Activated B cell treated with CpG ODN at 0.5 μM for 24 hours (primary cell): ENCODE results near the gene TNFRSF4. TPM values are rescaled to one million over a fixed set of nuclear protein-coding genes. Genes with fewer than 3 reads are reported as not detected.

Source experiments
- ATAC-seq: fragments of 200-7000 bp; cut with Tn5 transposase; one replicate; pipeline ENCODE4 v1.10.0; 2021; ENCODE audit warnings: low read depth, mild to moderate bottlenecking, moderate library complexity
- CTCF ChIA-PET: fragments of 350-600 bp; sonication (Branson Sonifier 250); formaldehyde crosslinking; loops from one replicate; lab custom pipeline; 2021; ENCODE audit warnings: antibody characterized with exemption; lab: Charles Lee
- POLR2A ChIA-PET: fragments of 350-600 bp; sonication (Branson Sonifier 250); formaldehyde crosslinking; loops from one replicate; lab custom pipeline; 2021; ENCODE audit warnings: antibody characterized with exemption; lab: Charles Lee
- DNase-seq: peaks from one replicate; pipeline ENCODE4 v3.0.0; 2022
- H3K27ac Mint-ChIP-seq: one replicate; pipeline ENCODE4 v1.8.0; 2020; ENCODE audit warnings: mixed read lengths
- H3K27me3 Mint-ChIP-seq: one replicate; pipeline ENCODE4 v1.8.0; 2021; ENCODE audit warnings: mixed read lengths
- H3K36me3 Mint-ChIP-seq: one replicate; pipeline ENCODE4 v1.8.0; 2021; ENCODE audit warnings: low read depth, mixed read lengths
- H3K4me1 Mint-ChIP-seq: one replicate; pipeline ENCODE4 v1.8.0; 2021; ENCODE audit warnings: mixed read lengths
- H3K4me3 Mint-ChIP-seq: one replicate; pipeline ENCODE4 v1.8.0; 2020; ENCODE audit warnings: mild to moderate bottlenecking, mixed read lengths
- H3K9me3 Mint-ChIP-seq: one replicate; pipeline ENCODE4 v1.8.0; 2020; ENCODE audit warnings: mixed read lengths
- intact Hi-C: fragments of 100-400 bp; cut with micrococcal nuclease; formaldehyde crosslinking; loops from one replicate; pipeline ENCODE4 v1.15.1; 2024
- total RNA-seq: library from RNA; stranded (reverse); gene quantifications from 2 replicates; pipeline ENCODE4 v1.2.3, GENCODE V29; 2022
- TF ChIP-seq, protein P1 (sequence below): fragments of 200-600 bp; IDR thresholded peaks from one replicate; pipeline ENCODE4 v1.8.0; 2022; ENCODE audit warnings: antibody characterized with exemption, mild to moderate bottlenecking

The TNFRSF4 gene
- total RNA-seq, 1 donor from 2014 or later: 0.86 TPM

DNA sequence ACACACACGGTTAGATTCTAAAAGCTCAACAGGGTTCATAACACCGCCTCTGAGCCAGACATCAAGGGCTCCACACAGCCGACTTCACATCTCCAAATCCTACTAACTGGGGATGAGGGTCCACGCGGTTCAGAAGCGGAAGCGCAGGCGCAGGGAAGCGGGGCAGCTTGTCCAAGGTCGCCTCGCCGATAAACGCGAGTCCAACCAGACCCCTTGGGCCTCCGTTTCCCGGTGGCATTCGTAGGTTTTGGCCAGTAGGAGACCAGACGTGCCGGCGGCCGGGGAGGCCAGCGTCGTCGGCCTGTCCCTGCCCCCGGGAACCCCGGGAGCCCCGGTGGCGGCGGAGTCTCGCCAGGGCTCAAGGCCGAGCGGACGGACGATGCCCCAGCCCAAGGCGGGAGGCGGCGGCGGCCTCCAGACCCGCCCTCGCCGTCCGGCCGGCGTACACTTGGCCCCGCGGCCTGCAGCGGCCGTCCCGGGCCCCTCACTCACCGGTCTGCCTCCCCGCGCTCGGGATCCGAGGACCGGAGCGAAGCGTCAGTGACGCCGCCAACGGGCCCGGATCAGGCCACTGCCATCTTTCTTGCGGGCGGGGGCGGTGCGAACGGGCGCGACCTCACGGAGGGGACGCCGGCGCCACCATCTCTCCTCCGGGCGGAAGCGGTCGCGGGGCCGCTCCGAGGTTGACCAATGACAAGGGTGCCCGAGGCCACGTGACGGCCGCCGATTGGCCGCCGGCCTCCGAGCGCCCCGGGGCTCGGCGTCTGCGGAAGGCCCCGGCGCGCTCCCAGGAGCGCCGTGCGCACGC is 17.7 kb upstream of the TNFRSF4 start, which contains the start of gene SDF4:
TSS of gene SDF4 (minus strand) at position 602 of the 808 bp plus-strand sequence. CDS start 3,229 bp downstream, outside the sequence.
- Mint-ChIP-seq H3K36me3 (peaks cover 41% of the 10 kb centered on the region), H3K27me3 (no peaks in the 10 kb centered on the region), H3K9me3 (no peaks in the 10 kb centered on the region), H3K4me3 (peak within 1 kb of the TSS; percentile 92), H3K27ac (peak within 1 kb of the TSS; percentile 83), H3K4me1 (peaks cover 35% of the 10 kb centered on the region)
- ATAC-seq (peak; percentile 94), DNase-seq (peak; percentile 91)
- ChIA-PET CTCF (interaction anchor here (0.6 to 1.9 kb wide), 3 partner anchors 109 to 167 kb away, joined by 3 to 6 read pairs (median 3); no protein-coding TSS in a partner anchor), POLR2A (interaction anchor here (0.6 to 2.2 kb wide), 12 partner anchors 9 to 116 kb away, joined by 3 to 16 read pairs (median 6); partner anchors contain the start of genes C1orf159 and TNFRSF18)
- intact Hi-C loops: loop anchor here (1.0 to 5.0 kb wide), 4 partner anchors 23 to 115 kb away; partner anchors contain the start of gene C1orf159
- TF ChIP-seq, protein P1, sequence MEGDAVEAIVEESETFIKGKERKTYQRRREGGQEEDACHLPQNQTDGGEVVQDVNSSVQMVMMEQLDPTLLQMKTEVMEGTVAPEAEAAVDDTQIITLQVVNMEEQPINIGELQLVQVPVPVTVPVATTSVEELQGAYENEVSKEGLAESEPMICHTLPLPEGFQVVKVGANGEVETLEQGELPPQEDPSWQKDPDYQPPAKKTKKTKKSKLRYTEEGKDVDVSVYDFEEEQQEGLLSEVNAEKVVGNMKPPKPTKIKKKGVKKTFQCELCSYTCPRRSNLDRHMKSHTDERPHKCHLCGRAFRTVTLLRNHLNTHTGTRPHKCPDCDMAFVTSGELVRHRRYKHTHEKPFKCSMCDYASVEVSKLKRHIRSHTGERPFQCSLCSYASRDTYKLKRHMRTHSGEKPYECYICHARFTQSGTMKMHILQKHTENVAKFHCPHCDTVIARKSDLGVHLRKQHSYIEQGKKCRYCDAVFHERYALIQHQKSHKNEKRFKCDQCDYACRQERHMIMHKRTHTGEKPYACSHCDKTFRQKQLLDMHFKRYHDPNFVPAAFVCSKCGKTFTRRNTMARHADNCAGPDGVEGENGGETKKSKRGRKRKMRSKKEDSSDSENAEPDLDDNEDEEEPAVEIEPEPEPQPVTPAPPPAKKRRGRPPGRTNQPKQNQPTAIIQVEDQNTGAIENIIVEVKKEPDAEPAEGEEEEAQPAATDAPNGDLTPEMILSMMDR: no peak

GRCh38 chr1:1230656-1231399 is 16.9 kb upstream of the TNFRSF4 start:
- TF ChIP-seq, protein P1: no peak
- H3K36me3 Mint-ChIP-seq: peaks cover 46% of the 10 kb centered on the region
- CTCF ChIA-PET: interaction anchor here (0.8 to 1.9 kb wide), 2 partner anchors 108 to 166 kb away, joined by 3 to 6 read pairs; no protein-coding TSS in a partner anchor
- ATAC-seq (no peak), DNase-seq (no peak)
- peak overlapping the region; percentile 92 for H3K4me3 Mint-ChIP-seq
- H3K4me1 Mint-ChIP-seq: peaks cover 35% of the 10 kb centered on the region
- POLR2A ChIA-PET: interaction anchor here (0.6 to 2.2 kb wide), 12 partner anchors 8 to 115 kb away, joined by 3 to 16 read pairs (median 6); partner anchors contain the start of genes C1orf159 and TNFRSF18
- no peaks in the 10 kb centered on the region for H3K27me3 Mint-ChIP-seq
- H3K9me3 Mint-ChIP-seq: no peaks in the 10 kb centered on the region
- intact Hi-C loops: loop anchor here (2.0 to 5.0 kb wide), 2 partner anchors 22 to 89 kb away; no protein-coding TSS in a partner anchor
- H3K27ac Mint-ChIP-seq: peak overlapping the region; percentile 83

- H3K4me1 Mint-ChIP-seq: peaks cover 34% of the 10 kb centered on the region
- ChIA-PET POLR2A (no interaction called here), CTCF (interaction anchor here (1.9 kb wide), 1 partner anchor 107 kb away, joined by 6 read pairs; no protein-coding TSS in a partner anchor)
- ATAC-seq (no peak), DNase-seq (no peak)
- peak overlapping the region; percentile 41 for H3K27ac Mint-ChIP-seq
- TF ChIP-seq, protein P1: no peak
- peak overlapping the region; percentile 44 for H3K4me3 Mint-ChIP-seq
- no peaks in the 10 kb centered on the region for H3K9me3 Mint-ChIP-seq
- intact Hi-C loops: loop anchor here (2.0 to 5.0 kb wide), 2 partner anchors 21 to 87 kb away; no protein-coding TSS in a partner anchor
- H3K36me3 Mint-ChIP-seq: peaks cover 51% of the 10 kb centered on the region
- no peaks in the 10 kb centered on the region for H3K27me3 Mint-ChIP-seq
Observed at GRCh38 chr1:1229770-1230169, 15.8 kb upstream of the TNFRSF4 start.

DNA sequence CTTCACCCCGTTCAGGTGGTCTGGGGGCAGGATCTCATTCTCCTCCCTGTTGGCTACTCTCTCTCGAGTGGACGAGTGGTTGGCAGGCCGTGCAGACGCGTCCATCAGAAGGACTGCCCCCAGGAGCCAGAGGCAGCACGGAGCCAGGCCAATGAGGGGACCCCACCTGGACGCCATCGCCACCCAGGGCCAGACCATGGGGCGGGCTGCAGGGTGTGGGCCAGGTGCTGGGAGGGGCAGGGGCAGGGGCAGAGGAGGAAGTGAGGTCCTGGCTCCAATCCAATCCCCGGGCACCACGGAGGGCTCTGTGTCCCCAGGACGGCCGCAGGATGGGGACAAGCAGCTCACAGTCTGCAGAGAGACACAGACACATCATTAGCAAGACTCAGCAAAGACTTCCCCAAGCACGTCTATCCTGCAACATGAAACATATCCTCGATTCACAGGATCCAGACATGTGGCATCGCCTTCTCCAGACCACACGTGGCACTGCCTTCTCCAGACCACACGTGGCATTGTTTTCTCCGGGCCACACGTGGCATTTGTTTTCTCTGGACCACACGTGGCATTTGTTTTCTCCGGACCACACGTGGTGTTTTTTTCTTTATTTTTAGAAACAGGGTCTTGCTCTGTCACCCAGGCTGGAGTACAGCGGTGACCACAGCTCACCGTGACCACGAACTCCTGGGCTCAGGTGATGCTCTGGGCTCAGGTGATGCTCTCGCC is 14.8 kb upstream of the TNFRSF4 start:
- POLR2A ChIA-PET: no interaction called here
- no peaks in the 10 kb centered on the region for H3K27me3 Mint-ChIP-seq
- CTCF ChIA-PET: no interaction called here
- intact Hi-C loops: no loop called here
- H3K36me3 Mint-ChIP-seq: peaks cover 47% of the 10 kb centered on the region
- no peak for DNase-seq
- ATAC-seq: no peak
- TF ChIP-seq, protein P1: no peak
- no peaks in the 10 kb centered on the region for H3K9me3 Mint-ChIP-seq
- no peak overlapping the region for H3K27ac Mint-ChIP-seq
- H3K4me3 Mint-ChIP-seq: no peak overlapping the region
- peaks cover 24% of the 10 kb centered on the region for H3K4me1 Mint-ChIP-seq
